Natural killer cell (primary cell): ENCODE data around the gene GORASP1. TPM values are rescaled to one million over a fixed set of nuclear protein-coding genes. Genes with fewer than 3 reads are reported as not detected.
A peak's percentile ranks its signal among the peaks of the same experiment; 100 is the strongest.

Experiments used
- ATAC-seq, 3 donors: fragments of 150-1000 bp in 2 of 3; fragments of 200-7000 bp in 1 of 3; cut with Tn5 transposase; 1 replicate in 1 of 3; 2 replicates in 2 of 3; pipeline ENCODE4 v1.10.0; 2021; ENCODE audit warnings: mild to moderate bottlenecking in 2 of 3, moderate library complexity in 2 of 3
- DNase-seq, 2 donors: peaks; one replicate each; pipeline versions ENCODE4 v3.0.0 to v3.0.0-alpha.2; 2013 to 2021; ENCODE audit warnings: mixed read lengths in 1 of 2
- H3K27ac ChIP-seq: one replicate; pipeline ENCODE4 v1.5.1; 2013; ENCODE audit warnings: mild to moderate bottlenecking, low read length
- H3K27me3 ChIP-seq: one replicate; pipeline ENCODE4 v1.6.1; 2013; ENCODE audit warnings: low read length; ENCODE audit not compliant: control insufficient read depth, insufficient read depth
- H3K36me3 ChIP-seq: one replicate; pipeline ENCODE4 v1.6.1; 2013; ENCODE audit warnings: low read length; ENCODE audit not compliant: control insufficient read depth, insufficient read depth
- H3K4me1 ChIP-seq: one replicate; pipeline ENCODE4 v1.6.1; 2013; ENCODE audit warnings: low read length; ENCODE audit not compliant: control insufficient read depth, insufficient read depth
- H3K4me3 ChIP-seq: one replicate; pipeline ENCODE4 v1.5.1; 2013; ENCODE audit warnings: low read length
- H3K9me3 ChIP-seq: one replicate; pipeline ENCODE4 v1.6.1; 2013; ENCODE audit warnings: low read length; ENCODE audit not compliant: control insufficient read depth, insufficient read depth
- H3K27ac Mint-ChIP-seq, 2 donors: one replicate each; pipeline ENCODE4 v1.8.0; 2022; ENCODE audit warnings: mild to moderate bottlenecking in 2 of 2, mixed read lengths in 2 of 2, moderate library complexity in 1 of 2
- H3K27me3 Mint-ChIP-seq, 2 donors: one replicate each; pipeline ENCODE4 v1.8.0; 2022; ENCODE audit warnings: low read depth in 2 of 2, mixed read lengths in 2 of 2
- H3K36me3 Mint-ChIP-seq: one replicate; pipeline ENCODE4 v1.8.0; 2022; ENCODE audit warnings: mixed read lengths
- H3K4me1 Mint-ChIP-seq, 2 donors: one replicate each; pipeline ENCODE4 v1.8.0; 2022; ENCODE audit warnings: mixed read lengths in 2 of 2
- H3K4me3 Mint-ChIP-seq: one replicate; pipeline ENCODE4 v1.8.0; 2022; ENCODE audit warnings: mild to moderate bottlenecking, moderate library complexity, mixed read lengths
- H3K9me3 Mint-ChIP-seq, 2 donors: one replicate each; pipeline ENCODE4 v1.8.0; 2022; ENCODE audit warnings: mixed read lengths in 2 of 2
- CTCF ChIP-seq: fragments of 200-600 bp; IDR thresholded peaks from one replicate; pipeline ENCODE4 v1.8.0; 2022; ENCODE audit warnings: antibody characterized with exemption
- WGBS: methylation state at CpG from one replicate; pipeline ENCODE4 v1.1.7; 2013; ENCODE audit warnings: missing lambda C conversion rate; ENCODE audit not compliant: insufficient coverage; 5-methylcytosine and 5-hydroxymethylcytosine counted together
- intact Hi-C: fragments of 100-400 bp; cut with micrococcal nuclease; formaldehyde crosslinking; loops from one replicate; pipeline ENCODE4 v1.14.2; 2022
- total RNA-seq, 4 donors: library from RNA; stranded (reverse); fragments of 120-200 nt in 1 of 4; gene quantifications; one replicate each; pipeline versions ENCODE4 v1.2.3 to v1.2.4, GENCODE V29; 2013 to 2022

The GORASP1 gene
- total RNA-seq, 3 donors from 2014 or later (not counting 1 experiment from before 2014, with no cell fraction given): 20.2 to 21.3 (median 20.8) TPM

GRCh38 chr3:39134305-39134704 lies 26.9 kb upstream of the GORASP1 start:
- Mint-ChIP-seq H3K27ac (peak overlapping the region in 1 of 2 donors; percentile 84), H3K9me3 (no peaks in the 10 kb centered on the region), H3K36me3 (no peaks in the 10 kb centered on the region), H3K27me3 (peaks cover 0 to 3% of the 10 kb centered on the region in 2 donors), H3K4me1 (peaks cover 0 to 6% of the 10 kb centered on the region in 2 donors), H3K4me3 (no peak overlapping the region)
- no peaks in the 10 kb centered on the region for H3K36me3 ChIP-seq
- no peaks in the 10 kb centered on the region for H3K9me3 ChIP-seq
- TF ChIP-seq CTCF: no peak
- 76% methylated on average over 7 of the region's 7 CpGs for WGBS
- ATAC-seq (peak in 1 of 3 donors; percentile 2), DNase-seq (no peak)
- no peak overlapping the region for H3K4me3 ChIP-seq
- H3K27me3 ChIP-seq: no peaks in the 10 kb centered on the region
- intact Hi-C loops: no loop called here
- no peak overlapping the region for H3K27ac ChIP-seq
- H3K4me1 ChIP-seq: no peaks in the 10 kb centered on the region

- H3K27ac Mint-ChIP-seq: no peak overlapping the region
These were observed 26.4 kb upstream of the GORASP1 start for GRCh38 chr3:39133822-39134221.

GRCh38 chr3:39133093-39133490 lies 25.7 kb upstream of the GORASP1 start:
- Histone ChIP-seq H3K4me3 (no peak overlapping the region), H3K9me3 (no peaks in the 10 kb centered on the region), H3K4me1 (peaks cover 8% of the 10 kb centered on the region), H3K27me3 (no peaks in the 10 kb centered on the region), H3K36me3 (no peaks in the 10 kb centered on the region), H3K27ac (no peak overlapping the region)
- DNase-seq: no peak
- intact Hi-C loops: no loop called here
- 92% methylated on average over 1 of the region's 1 CpG for WGBS
- Mint-ChIP-seq H3K27ac (no peak overlapping the region), H3K36me3 (no peaks in the 10 kb centered on the region), H3K9me3 (no peaks in the 10 kb centered on the region), H3K4me3 (no peak overlapping the region), H3K27me3 (peaks cover 0 to 3% of the 10 kb centered on the region in 2 donors), H3K4me1 (peaks cover 5 to 11% of the 10 kb centered on the region in 2 donors)
- no peak for ATAC-seq
- no peak for TF ChIP-seq CTCF

More at GRCh38 chr3:39133822-39134221, 26.4 kb upstream of the GORASP1 start:
- H3K4me3 ChIP-seq: no peak overlapping the region
- intact Hi-C loops: no loop called here
- 72% methylated on average over 6 of the region's 6 CpGs for WGBS
- no peaks in the 10 kb centered on the region for H3K9me3 ChIP-seq
- H3K27me3 ChIP-seq: no peaks in the 10 kb centered on the region
- DNase-seq: no peak
- no peak overlapping the region for H3K27ac ChIP-seq
- peaks cover under 1% of the 10 kb centered on the region for H3K4me1 ChIP-seq
- H3K27me3 Mint-ChIP-seq: peaks cover 0 to 3% of the 10 kb centered on the region in 2 donors
- no peak for TF ChIP-seq CTCF
- no peak for ATAC-seq
- peaks cover 0 to 6% of the 10 kb centered on the region in 2 donors for H3K4me1 Mint-ChIP-seq
- no peaks in the 10 kb centered on the region for H3K36me3 Mint-ChIP-seq
- no peaks in the 10 kb centered on the region for H3K9me3 Mint-ChIP-seq
- no peaks in the 10 kb centered on the region for H3K36me3 ChIP-seq
- no peak overlapping the region for H3K4me3 Mint-ChIP-seq
